NCI-H1048 (cell line): ENCODE results near the gene TMEM131.

Experiments used
- DNase-seq: peaks from one replicate; lab custom pipeline; 2025; lab: John Stamatoyannopoulos, UW

The TMEM131 gene

DNA sequence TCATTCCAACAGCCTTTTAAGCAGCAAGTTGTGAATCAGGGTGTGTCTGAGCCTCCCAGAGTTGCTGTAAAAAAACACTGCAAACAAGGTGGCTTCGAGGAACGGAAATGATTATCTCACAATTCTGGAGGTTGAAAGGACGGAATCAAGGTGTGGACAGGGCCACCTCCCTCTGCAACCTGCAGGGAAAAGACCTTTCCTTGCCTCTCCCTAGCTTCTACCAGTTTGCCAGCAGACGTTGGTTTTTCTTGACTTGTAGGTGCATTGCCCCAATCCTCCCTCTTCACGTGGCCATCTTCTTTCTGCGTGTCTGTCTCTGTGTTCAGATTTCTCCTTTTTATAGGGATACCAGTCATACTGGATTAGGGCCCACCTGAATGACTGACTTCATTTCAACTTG is 24.8 kb upstream of the TMEM131 start:
- no peak for DNase-seq

DNA sequence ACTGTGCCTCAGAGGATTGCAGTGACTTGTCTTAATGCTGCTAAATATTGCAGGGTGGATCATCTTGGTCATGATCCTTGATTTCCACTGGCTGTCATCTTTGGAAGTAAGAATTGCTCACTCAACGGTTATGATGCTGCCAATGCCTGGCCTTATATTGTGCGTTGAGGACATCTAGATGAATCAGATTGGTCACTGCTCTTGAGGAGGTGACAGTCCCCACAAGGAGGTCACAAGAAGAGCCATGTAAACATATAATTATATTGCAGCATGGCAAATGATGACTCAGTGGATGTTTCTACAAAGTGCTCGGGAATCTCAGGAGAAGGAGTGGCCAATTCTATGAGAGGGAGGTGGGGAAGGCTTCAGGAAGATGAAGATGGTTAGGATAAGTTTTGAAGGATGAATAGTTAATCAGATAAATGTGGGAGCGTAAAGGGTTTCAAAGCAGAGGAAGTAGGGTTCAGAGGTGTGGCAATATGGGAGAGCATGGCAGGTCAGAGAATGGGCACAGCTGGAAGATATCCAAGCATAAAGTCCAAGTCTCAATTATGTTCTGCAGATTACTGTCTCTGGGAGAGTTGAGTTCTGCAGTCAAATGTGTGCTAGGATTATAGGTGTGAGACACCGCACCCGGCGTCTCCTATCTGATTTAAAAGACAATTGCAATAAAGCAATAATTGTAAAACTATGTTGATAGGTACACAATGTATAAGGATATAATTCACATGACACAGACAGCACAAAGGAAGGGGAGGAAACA is 21.3 kb upstream of the TMEM131 start:
- DNase-seq = no peak

DNA sequence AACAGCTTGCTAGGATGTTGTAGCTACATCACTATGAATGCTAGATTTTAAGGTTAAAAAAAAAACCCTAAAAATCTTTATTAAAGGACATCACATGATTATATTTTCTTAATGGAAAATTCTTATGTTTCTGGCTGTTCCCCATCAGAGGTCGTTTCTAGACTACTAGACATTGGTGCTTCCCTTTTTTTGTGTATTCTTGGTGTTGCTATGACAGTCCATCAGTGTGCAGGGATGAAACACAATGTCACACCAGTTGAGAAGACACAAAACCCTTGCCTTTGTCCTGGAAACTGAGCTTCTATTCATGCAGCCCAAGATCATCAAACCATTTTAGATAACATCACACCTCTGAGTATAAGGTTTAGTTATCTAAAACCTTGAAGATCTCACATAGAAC is 19.9 kb upstream of the TMEM131 start:
- no peak for DNase-seq

- no peak for DNase-seq
These were observed 18.6 kb upstream of the TMEM131 start for GRCh38 chr2:98014379-98014778.

DNA sequence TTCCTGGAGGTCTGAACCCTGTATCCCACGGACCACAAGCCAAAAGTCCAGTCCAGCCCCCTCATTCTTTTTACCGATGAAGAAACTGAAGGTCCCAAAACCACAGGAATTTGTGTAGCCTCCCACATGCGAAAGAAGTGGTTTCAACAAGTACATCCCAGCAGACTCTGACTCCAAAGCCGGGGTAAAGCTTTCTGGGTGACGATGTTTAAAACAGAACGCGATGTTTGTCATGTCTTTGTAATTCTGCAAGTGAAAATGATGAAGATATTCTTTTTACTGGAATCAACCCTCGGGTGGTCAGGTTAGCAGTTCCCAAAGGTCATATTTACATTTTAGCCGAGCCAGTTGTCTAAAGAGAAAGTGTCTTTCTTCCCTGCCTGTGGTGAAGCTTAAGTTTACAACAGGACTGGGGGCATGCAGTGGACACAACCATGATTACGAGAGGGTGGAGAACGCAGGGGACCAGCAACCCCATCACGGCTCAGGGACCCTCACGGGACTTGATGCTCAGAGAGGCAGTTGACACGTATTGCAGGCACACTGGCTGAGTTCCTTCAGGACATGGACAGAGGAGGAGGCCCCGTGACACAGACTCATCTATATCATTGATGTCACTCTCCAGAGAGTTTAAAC is 17.8 kb upstream of the TMEM131 start:
- DNase-seq = no peak

DNA sequence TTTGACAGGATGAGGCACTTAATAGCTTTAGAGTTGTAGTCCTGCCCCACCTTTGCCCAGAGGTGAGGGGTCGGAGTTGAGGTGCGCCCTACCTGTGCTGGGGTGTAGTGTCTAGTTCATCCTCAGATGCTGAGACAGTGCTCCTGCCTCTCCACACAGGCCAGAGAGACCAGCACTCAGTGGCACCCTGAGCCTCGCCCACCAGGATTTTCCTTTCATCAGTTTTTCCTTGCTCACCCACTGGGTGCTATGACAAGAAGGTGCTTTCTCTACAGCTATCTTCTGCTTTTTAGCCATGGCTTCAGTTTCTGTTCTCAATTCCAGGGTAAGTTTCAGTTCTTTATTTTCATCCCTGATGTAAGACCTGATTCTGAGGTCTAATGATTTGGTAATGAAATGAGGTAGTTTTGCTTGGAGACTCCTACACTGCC is 16.8 kb upstream of the TMEM131 start:
- no peak for DNase-seq

- DNase-seq = no peak
These were observed 14.4 kb upstream of the TMEM131 start for GRCh38 chr2:98009887-98010760.

DNA sequence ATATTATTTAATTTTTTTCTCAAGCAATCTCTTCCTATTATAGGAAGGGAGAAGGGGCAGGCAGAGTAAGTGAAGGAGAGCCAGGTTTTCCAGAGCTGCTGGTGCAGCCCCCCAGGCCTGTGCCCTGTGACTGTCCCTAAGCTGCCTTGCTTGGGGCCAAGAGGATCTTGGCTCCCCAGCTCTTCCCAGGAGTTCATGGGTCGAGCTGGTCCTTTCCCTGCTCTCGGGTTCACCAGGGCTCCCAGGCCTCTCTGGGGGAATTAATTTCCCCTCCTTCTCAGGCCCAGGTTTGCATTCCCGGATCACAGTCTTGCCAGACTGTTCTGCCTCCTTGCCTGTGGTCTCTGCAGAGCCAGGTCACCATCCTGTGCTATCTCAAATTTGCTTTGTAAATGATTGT is 12.7 kb upstream of the TMEM131 start:
- DNase-seq = no peak

DNA sequence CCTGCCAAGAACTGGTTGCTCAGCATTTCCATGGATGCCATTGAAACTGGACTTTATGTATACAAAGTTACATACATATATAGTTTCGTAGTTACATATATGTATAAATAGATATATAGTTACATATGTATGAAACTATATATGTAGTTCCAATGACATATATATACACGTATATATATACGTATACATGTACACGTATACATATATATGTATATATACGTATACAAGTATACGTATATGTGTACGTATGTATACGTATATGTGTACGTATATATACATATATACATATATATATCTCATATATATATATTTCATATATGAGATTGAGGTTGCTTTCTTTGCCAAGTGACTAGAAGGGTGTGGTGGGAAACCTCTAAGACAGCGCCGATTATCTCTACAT is 10.6 kb upstream of the TMEM131 start:
- no peak for DNase-seq

DNA sequence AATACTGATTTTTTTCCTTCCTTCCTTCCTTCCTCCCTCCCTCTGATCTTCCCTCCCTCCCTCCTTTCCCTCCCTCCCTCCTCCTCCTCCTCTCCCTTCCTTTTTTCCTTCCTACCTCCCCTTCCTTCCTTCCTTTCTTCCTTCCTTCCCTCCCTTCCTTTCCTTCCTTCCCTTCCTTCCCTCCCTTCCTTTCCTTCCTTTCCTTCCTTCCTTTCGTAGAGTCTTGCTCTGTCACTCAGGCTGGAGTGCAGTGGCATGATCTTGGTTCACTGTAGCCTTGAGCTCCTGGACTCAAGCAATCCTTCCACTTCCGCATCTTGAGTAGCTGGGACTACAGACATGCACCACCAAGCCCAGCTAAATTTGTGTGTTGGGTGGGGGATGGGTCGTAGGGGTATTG is 8.9 kb upstream of the TMEM131 start:
- DNase-seq = no peak

- DNase-seq = no peak
These were observed 8.3 kb upstream of the TMEM131 start for GRCh38 chr2:98004047-98004446.

DNA sequence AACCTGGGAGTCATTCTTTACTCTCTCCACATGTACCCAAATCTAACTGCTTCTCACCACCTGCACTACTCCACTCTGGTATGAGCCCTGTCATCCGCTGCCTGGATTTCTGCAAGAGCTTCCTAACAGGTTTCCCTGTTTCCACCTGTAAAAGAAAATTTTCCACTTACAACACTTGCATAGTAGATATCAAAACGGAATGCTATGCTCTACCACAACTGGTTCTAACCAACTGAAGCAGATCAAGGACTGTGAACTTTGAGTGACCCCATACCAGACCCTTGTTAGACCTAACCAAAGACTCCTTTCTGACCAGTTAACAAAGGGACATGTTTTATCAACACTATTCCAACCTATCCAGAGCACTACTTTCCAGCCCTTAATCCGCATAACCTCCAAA is 3.8 kb upstream of the TMEM131 start:
- no peak for DNase-seq

DNA sequence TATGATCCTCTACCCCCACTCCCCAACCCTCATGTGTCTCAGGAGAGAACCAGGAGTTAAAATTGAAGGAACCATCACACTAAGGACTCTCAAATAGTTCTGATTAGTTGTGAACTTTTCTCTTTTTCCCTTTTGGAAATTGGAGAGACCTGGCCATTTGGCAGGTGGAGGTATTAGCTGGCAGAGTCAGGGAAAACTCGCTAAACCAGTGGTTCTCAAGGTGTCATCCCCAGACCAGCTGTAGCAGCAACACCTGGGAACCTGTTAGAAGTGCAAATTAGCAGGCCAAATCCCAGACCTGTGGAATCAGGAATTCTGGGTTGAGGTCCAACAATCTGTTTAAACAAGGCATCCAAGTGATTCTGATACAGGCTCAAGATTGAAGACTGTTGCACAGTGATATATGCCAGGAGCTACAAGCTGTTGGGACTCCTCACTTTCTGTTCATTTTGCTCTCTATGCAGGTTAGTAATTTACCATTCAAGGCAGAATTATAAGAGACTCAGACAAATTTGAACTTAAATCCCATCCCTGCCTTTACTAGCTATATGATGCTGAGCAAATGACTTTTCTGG is 2.8 kb upstream of the TMEM131 start:
- DNase-seq = no peak

- no peak for DNase-seq
These were observed 2.1 kb upstream of the TMEM131 start for GRCh38 chr2:97997784-97998392.

- no peak for DNase-seq
These were observed 931 bp upstream of the TMEM131 start for GRCh38 chr2:97996679-97997078.

DNA sequence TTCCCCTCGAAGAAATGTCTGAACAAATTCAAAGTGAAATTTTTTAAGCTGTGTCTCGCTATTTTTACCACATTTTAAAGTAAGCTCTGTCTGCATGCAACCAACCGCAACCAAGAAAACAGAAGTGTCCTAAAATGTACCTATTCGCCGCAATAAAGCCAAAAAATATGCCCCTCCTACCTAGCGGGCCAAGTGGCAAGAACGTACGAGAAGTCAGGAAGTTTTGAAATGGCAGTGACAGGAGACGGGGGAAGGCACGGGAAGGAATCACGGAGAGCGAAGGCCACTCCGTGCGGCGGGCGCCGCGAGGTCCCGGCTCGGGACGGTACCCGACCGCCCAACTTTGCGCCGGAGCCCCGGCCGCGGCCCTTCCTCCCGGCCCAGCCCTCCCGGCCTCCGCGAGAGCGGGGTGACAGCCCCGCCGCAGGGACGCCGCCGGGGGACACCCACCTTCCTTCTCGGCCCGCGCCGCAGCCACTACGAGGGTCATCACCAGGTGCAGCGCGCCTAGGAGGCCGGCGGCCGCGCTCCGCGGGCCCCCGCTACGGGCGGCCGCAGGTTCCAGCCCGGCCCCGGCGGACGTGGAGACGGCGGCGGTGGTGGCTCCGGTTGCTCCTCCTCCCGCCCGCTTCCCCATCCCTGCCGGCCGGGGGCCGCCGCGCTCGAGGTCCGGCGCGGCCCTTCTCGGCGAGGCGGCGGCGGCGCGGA is 568 bp downstream of the TMEM131 start:
- no peak for DNase-seq

- no peak for DNase-seq
These were observed 1.3 kb downstream of the TMEM131 start for GRCh38 chr2:97994476-97994875.

DNA sequence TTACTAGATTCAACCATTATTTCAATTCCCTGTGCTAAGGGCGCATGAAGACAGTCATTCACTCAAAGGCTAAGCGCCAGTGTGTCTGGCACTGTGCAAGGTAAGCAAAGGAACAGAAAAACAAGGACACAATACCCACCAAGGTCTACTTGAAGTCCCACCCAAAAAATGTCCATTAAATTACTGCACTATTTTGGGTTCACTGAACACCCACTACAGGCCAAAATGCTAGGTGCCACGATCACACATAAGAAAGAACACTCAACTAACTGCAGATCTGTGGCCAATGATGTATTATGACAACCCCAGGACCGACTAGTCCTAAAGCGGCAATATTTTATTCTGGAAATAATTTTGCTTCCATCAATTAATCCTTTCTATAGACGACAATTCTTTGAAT is 1.8 kb downstream of the TMEM131 start:
- no peak for DNase-seq

DNA sequence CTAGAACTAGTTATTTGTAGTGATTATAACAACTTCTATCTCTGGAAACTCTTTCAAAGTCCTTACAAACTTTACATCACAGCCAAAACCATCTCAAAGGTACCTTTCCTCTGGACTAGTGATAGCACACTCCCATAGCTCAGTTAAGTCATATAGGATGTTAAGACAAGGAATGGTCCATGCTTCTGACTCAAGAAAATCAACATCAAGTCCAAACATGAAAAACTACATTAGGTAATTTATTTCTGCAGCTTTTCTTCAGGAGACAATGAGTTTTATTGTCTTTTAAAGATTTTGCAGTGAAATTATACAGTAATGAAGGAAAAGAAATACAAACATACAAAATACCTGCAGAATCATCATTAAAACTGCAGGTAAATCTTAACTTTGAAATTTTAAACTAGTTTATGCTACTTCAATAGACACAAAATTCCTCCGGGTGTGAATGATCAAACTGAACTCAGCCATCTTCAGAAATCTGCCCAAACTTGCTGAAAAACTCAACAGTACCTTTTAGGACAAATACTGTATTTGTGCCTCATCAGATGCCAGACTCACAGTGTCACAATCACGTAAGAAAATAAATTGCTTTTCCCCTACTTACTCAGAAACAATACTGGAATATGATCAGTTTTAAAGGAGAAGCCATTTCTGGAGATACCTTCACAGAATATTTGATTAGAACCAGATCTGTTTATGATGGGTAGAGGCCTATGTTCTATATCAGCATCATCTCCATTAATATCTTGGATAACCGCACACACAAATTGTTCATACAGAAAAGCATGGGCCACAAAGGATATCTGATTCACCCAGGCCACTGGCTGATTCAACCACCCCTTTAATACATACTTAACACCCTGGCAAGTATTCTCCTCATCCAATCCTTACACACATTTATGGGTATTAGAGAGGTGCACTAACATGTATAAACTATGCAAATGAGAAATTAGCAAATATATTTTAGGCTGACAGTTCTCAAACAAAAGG is 2.6 kb downstream of the TMEM131 start:
- DNase-seq = peak; percentile 10
